Hindlimb muscle (tissue), 1 donor: ENCODE results near the gene NEK1. TPM values are rescaled to one million over a fixed set of nuclear protein-coding genes. Genes with fewer than 3 reads are reported as not detected.
"Not testable (repeated sequence)": the region's sequence is repeated elsewhere in the genome, so short reads cannot be mapped to it uniquely, and the experiment has no call there.

Source experiments
- DNase-seq: peaks from one replicate; pipeline ENCODE4 v3.0.0-alpha.2; 2013
- polyA plus RNA-seq: library from polyadenylated mRNA; unstranded; fragments of 120-200 nt; gene quantifications from one replicate; pipeline ENCODE4 v1.2.1, GENCODE V29; 2013; ENCODE audit not compliant: insufficient read length

NEK1 gene
- polyA plus RNA-seq, 1 donor, result 9.3 TPM

DNA sequence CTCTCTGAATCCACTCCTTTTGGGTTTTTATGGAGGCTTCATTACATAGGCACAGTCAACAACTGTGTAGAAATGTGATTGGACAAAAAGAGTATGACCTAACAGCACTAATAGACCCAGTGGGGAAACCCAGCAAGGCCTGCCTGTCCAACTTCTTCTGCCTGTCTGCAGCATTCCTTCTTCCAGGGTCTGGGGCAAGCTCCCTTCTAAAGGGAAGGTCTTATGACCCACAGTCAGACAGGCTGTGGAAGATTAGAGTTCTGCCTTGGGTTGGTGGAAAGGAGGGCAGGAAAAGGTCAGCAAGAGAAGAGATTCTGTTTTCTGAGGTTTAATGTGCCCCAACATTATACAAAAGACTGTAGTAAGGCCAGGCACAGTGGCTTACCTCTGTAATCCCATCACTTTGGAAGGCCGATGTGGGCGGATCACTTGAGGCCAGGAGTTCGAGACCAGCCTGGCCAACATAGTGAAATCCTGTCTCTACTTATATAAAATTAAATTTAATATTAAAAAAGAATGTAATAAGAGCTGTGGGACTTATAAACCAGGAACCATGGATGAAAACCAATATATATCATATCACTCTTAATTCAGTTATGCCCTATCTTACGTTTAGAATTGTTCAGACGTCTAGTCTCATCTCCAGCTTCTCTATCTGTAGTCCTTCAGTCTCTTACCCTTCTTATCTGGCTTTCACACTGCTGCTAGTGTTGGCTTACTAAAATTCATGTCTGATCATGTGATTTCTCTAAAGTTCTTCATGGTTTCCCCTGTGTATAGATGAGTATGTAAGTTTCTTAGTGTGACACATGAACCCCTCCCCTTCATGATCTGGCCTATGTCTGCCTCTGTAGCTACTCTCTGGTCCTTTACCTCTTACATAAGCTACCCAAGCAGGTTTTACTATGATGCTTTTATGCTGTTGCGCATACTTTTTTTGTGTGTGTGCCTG, 14.2 kb upstream of the NEK1 start:
- DNase-seq, result no peak

DNA sequence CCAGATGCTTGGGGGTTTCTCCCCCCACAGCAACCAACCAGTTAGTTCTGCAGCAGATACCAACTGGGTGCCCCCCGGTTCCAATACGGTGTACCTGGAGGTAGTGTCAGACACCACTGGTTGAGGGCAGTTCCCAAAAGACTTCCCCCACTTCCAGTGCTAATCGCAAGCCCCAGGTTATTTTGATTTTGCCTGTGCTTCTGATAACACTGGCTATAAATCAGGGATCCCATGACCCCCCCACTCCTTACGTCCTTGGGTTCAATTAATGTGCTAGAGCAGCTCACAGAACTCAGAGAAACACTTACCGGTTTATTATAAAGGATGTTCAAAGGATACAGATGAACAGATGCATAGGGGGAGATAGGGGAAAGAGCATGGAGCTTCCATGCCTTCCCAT, 13.5 kb upstream of the NEK1 start:
- DNase-seq, result no peak

DNA sequence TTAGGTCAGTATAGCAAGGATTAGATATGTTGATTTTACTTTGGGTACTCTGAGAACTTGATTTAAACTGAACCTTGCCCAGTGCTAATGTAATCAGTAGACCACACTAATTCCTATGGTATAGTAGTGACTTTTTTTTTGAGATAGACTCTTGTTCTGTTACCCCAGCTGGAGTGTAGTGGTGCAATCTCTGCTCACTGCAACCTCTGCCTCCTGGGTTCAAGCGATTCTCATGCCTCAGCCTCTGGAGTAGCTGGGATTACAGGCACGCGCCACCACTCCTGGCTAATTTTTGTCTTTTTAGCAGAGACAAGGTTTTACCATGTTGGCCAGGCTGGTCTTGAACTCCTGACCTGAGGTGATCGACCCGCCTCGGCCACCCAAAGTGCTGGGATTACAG, 11.6 kb upstream of the NEK1 start:
- DNase-seq, result not testable (repeated sequence)

DNA sequence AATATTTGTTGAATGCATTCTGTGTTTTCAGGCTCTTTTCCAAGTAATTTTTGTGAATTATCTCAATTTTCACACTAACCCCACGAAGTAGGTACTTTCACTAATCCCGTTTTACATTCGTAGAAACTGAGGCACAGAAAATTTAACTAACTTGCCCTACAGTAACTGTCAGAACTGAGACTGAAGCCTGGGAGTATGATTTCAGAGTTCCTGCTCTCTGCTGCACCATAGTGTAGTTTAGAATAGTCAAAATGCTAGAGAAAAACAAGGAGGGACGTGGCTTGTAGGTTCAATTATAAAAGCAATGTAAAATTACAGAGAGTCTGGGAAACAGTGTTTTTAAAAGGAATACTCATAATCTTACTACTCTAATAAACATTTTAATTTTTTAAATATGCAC, 10.2 kb upstream of the NEK1 start:
- DNase-seq, result no peak

DNA sequence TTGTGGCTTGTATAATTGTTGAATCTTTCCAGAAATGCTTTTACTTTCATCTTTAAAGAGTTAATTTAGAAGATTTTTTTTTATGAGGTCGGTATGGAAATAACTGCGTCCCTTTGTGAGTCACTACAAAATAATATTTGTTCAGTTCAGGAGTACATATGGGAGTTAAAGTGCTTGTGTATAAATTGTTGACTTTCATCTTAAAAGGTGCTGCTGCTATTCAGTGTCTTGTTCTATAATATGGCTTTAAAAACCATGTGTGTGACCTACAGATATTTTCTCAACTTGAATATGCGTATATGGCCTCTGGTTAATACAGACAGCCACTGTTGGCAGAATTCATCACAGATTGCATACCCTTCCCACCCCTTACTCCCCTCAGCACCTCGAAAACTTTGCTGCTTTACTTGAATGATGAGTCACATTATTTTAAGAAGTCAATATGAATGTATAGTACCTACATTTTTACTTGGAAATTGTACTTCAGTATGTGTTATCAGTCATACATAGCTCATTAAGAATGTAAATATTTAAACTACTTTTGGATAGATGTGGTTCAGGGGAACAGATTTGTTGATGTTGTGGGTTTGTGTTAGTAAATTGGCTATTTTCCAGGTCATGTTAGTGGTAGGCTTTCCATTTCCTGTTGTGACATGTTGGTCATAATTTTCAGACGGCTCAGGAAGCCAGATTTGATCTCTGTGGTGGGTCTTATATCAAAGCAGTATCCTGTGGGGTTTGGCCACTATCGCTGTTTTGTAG, 9.5 kb upstream of the NEK1 start:
- no peak for DNase-seq

DNA sequence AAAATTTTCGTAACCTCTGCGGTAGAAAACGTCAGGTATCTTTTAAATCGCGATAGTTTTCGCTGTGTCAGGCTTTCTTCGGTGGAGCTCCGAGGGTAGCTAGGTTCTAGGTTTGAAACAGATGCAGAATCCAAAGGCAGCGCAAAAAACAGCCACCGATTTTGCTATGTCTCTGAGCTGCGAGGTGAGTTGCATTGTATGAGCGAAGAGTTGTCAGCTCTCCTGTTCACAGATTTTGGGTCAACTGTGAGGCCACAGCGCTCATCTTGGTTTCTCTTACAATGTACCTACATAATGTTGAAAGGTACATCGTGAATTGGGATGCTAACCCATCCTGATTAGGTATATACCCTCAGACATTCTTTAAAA, 8.5 kb upstream of the NEK1 start:
- DNase-seq, result no peak

DNA sequence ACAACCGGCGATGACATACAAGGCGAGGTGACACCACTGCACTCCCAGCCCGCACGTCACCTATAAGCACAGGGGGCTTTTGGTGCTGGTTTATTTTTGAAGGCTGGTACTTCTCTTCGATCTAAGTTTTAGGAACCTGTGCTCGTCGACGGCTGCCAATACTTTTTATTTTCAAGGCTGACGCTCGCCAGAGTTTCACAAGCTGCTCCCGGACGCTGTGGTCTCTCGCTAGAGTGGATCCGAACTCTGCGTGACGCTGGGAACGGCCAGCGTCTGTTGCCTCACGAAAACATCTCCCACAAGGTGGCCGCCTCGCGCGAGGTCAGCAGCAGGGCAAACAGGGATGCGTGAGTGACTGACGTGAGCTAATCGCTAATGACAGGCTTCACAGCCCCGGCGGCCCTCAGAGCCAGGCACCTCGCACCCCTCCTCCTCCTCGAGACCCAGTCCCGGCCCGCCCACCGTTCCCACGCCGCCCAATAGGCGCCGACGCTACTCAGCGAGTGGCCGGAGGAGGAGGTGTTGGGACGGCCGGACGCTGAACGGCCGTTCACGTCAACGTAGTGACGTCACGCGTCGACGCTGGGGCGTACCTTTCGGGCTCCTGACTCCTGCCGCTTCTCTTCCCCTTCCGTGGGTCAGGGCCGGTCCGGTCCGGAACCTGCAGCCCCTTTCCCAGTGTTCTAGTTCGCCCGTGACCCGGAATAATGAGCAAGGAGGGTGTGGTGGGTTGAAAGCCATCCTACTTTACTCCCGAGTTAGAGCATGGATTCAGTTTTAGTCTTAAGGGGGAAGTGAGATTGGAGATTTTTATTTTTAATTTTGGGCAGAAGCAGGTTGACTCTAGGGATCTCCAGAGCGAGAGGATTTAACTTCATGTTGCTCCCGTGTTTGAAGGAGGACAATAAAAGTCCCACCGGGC, 7.8 kb upstream of the NEK1 start, which contains the start of gene CLCN3:
TSS of gene CLCN3 (plus strand) at position 621 of the 922 bp plus-strand sequence. CDS start 15,351 bp downstream, outside the sequence.
- DNase-seq, result peak; percentile 100

DNA sequence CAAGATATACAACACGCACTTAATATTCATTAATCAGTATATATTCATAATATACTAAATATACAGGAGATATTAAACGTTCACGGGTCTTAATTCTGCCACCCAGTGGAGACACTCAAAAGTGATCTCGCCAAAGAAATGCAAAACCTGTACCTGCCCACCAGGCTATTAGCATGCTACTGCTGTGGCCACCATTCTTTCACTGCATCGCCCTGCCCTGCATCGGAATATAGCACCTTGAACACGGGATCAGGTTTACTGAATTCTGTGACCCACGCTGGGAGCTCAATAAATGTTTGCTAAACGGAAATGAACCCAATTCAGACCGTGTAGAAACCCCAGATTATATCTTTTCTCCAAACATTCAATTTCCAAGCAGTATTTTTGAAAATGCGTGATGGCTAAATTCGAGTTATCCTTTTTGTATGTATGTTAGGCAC, 7.2 kb upstream of the NEK1 start:
- DNase-seq, result peak; percentile 50

DNA sequence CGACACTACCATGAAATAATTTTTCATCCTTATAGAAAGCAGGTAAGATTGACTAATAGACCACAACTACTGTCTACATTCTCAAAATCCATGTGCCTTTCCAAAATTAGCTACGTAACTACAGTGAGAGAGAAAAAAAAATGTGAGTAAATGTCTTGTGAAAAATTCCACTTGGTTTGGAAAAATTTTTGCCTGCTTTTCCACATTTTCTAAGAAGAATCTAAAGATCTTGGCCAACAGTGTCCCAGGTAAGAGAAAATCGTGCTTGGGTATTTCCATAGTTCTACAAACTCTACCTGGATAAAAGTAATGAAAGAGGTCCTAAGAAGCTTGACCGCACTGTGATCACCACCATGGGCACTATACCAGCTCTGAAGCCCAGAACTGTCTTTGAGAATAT, 6.6 kb upstream of the NEK1 start:
- no peak for DNase-seq

DNA sequence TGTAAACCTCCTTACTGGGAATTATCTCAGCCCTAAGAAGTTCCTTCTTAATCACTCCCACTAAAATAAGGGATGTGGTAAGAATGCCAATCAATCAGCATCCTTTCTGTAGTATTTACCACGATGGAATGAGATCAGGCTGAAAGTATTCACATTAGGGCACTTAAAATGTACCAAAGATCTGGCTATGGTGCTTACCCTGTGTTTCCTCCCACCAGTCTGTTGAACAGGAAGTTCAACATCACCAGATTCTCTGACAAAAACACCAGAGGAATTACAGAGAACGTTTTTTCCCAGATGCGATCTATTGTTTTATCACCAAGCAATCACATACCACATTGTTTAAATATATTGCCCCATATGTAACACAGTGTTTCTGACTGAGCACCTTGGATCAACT, 5.9 kb upstream of the NEK1 start:
- DNase-seq, result no peak

DNA sequence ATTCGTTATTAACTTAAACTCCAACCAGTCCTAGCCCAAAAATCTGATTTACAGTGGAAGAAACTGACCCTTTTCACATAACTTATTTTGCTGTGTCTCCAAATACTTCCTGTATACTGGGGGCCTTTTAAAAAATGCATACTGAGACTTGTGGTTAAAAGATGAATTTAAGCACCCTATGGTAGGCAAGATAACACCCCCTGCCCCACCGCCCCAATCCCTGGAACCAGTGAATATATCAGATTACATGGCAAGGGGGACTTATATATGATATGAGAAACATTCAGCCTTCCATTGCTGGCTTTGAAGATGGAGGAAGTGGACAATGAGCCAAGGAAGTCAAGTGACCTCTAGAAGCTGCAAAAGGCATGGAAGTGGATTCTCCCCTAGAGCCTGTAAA, 4.9 kb upstream of the NEK1 start:
- no peak for DNase-seq

DNA sequence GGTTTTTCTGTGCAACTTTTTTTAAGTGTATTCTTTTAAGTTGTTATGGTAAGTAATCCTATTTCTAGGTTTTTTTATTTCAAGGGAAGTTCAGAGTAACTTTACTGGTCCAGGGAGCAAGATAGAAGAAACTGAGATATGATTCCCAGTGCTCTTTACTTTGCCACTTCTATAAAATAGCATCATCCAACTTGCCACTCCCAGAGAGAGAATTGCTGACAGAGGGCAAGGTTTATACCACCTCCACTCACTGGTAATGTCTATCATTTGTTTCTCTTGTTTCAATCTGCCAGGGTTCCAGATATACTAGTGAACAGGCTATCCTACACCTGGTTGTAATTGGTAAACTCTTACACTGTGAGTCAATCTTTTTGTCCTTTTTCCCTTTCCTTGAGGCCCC, 4.5 kb upstream of the NEK1 start:
- no peak for DNase-seq

DNA sequence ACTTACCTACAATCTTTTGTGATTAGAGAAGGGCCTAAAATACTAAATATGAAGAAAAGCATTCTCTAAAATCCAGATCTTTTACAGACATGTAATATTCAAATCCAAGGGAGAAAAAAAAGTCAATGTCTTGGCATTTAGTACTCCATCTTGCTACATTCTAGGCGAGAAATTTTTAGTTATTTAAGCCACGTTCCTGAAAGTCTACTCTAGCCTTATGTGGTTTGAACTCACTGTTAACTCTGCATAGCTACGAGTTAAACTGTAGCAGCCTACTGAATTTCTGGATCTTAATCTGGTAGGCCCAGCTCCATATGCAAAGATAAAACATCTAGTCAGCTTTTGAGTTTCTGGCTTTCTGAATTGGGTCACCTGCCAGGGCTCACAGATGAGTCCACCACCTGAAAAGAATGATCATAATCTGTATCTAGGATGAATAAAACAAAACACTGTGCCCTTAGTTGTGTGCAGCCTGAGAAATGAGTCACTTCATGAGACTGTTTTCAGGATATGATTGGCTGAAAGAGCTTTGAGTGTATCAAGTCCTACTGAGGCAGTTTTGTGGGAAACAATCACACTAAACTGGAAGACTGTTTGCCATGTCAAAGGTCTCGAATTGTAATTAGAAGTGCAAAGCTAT, 3.2 kb upstream of the NEK1 start:
- no peak for DNase-seq

DNA sequence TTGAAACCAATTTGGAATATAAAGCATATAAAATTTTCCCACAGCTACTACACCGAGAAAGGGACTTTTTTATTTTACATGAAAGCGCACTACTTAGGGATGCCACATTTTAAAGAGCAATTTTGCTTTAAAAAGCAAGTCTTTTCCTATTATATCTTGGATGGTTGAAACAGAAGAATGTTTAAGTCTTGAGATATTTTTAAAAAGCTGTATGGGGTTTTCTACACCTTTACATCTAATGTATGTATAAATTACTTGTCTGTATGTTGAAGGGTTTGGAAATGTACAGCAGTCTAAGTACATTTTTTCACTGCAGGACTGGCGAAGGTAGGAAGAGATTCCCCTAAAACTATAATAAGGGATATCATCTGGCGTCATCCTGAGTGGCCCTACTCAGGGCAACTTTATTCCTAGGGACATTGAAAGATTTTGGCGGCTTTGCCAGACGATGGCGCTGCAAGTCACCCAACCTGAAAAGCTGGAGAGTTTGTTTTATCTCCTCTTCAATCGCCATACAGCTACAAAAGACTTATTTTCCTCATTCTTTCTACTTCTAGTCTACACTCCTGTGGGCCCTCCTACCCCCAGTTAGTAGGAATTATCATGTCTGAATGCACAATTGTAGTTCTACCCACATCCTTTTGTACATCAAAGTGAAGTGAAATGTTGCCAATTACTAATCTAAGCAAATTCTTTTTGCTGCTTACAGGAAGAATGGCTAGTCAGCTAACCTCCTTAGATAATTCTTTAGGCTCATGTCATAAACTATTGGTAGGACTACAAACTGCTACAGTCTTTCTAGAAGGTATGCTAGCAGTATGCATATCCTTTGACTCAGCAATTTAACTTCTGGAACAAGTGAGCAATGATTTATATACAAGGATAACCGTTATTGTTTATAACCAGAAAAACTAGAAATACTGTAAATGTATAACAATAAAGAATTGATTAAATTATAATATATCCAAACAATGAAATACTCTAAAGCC, 782 bp upstream of the NEK1 start:
- DNase-seq, result peak; percentile 73

DNA sequence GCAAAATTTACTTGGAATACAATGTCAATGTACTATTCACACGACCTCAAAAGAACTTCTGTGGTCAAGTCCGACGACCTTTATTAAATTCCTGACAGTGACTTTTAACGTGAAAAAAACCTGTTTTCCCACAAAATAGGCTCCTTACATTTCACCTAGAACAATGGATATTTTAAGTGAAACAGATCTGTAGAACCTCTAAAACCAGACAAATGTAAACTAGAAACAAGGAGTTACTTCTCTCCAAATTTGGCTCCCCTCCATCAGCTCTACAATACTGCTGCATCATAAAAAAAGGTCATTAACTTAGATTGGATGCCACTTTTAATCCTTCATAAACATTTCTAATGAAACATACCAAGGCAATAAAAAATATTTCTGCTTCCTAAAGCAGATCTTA, 1.2 kb downstream of the NEK1 start:
- DNase-seq, result no peak

DNA sequence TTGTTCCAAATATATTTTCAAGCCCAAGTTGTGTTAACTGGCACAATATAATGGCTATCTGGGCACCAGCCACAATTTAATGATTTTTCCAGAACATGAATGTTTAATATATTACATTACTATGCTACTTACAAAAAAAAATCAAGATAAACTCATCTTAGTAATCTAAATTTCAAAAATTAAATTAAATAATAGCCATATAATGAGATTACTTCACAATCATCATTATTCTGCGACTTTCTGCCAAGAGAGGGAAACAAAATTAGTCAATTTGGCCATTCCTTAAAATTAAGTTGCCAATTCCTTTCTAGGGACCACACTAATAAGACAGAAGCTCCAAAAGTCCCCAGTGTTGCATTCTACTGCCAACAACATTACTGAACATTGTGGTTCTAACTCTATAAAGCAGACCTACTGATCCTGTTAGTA, 7.5 kb downstream of the NEK1 start:
- no peak for DNase-seq

DNA sequence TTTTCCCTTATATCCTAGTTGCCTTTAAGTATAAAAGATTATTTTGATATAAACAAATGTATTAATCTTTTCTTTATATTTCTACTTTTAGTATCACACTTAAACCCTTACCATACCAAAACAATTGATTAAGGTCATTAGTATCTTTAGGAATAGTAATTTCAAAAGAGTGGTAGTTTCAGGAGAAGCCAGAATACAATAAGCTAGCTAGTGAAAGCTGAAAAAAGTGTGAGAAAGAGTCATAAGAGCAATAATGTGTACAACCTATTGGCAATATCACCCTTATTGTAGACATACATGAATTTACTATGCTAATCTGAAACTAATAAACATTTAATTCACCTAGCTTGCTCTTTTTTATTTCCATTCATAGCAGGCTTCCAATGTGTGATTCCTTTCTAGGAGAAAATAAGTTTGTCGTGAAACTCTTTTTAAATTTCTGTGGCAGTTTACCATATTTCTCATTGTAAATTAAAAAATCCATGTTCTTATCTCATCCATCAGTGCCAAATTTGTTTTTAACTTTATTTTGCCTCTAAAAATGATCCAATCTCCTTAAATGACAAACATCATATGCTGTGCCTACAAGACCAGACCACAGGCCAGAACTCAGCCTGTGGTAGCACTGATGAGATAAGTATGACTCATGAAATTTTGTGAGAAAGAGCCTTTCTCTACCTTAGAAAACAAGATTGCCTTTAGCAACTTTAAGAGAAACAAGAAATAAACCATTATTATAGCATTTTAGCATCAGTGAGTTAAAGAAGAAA, 8.1 kb downstream of the NEK1 start:
- DNase-seq, result no peak

DNA sequence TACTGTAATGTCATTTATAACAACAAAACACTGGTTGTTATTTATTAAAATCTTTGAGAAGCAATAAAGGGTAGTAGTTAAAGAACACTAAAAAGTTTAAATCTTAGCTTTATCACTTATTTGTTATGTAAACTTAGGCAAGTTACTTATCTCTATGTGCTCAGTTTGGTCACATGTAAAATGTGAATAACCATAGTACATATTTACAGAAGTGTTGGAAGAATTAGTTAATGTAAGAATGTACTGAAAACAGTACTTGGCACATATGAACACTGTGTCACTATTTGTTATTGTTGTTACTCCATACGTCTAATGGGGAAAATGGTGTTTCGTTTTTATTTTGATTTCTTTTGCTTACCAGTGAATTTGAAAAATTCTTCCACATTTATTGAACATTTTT, 9.1 kb downstream of the NEK1 start:
- DNase-seq, result no peak

DNA sequence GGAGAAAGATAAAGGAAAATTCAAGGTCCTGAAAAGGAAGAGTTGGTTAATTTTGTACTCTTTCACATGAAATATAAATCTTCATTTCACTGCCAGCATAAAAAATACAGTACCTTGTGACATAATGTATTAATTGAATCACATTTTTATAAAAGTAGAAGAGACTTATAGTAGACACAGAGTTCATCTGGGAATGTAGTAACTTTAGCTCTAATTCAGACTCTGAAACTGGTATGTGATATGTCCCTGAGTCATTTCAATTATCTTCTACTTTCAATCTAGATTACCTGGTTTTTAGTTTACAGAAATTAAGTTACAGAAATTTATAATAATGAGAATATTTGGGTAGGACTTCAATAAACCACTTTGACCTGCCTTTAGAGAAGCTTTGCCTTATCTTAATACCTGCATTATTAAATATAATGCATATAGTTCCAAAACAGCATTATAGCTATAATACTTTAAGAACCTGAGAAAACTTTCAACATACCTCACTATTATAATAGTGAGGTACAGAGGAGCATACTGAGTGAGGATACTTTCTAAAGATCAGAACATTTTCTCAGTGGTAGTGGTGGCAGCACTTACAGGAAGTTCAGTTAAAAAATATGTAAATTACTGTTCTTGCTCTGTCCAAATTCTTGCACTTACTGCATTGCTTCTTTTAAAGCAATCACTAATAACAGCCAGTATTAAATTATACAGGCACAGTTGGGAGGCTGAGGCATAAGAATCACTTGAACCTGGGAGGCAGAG, 11.2 kb downstream of the NEK1 start:
- no peak for DNase-seq
